ENCODE measurements around the gene EFR3B.
"Not testable (repeated sequence)": the region's sequence is repeated elsewhere in the genome, so short reads cannot be mapped to it uniquely, and the experiment has no call there.

The EFR3B gene

DNA sequence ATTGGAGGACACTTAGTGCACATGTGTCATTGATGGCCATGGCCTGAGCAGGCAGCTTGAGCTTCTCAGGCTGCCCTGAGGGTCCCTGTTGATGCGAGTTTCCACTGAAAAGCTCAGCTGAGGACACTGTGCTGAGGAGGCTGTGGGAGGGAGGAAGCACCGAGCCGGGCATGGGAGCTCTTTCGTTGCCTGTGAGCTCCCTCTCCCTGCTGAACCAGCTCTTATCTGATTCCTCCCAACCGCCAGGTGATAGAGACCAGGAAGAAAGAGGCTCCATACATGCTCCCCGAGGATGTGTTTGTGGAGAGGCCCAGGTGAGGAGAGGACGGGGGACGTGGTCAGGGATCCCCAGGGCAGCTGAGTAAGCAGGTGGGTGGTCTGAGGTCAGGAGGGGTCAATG lies 99.2 kb downstream of the EFR3B start:
- Mint-ChIP-seq H3K4me3 (no peak overlapping the region), H3K27me3 (peaks cover 30% of the 10 kb centered on the region), H3K9me3 (no peaks in the 10 kb centered on the region), H3K36me3 (ENCODE audit: low read depth) (no peaks in the 10 kb centered on the region), H3K4me1 (ENCODE audit: low read depth) (no peaks in the 10 kb centered on the region), H3K27ac (no peak overlapping the region)
- intact Hi-C loops (cut with micrococcal nuclease), result no loop called here

DNA sequence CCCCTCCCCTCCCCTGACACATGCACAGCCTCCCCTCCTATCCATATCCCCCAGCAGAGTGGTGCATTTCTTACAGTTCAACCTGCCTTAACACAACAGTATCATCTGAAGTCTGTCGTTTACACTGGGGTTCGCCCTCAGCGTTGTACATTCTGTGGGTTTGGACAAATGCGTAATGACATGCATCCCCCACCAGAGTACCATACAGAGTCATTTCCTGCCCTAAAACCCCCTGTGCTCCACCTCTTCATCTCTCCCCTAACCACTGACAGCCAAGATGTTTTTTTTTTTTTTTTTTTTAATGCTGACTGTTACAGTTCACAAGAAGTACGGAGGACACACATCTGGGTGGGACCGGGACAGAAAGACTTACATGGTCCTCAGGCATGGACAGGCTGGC lies 103.9 kb downstream of the EFR3B start:
- Mint-ChIP-seq H3K4me1 (ENCODE audit: low read depth) (no peaks in the 10 kb centered on the region), H3K9me3 (no peaks in the 10 kb centered on the region), H3K27ac (no peak overlapping the region), H3K36me3 (ENCODE audit: low read depth) (no peaks in the 10 kb centered on the region), H3K4me3 (no peak overlapping the region), H3K27me3 (peaks cover 18% of the 10 kb centered on the region)
- intact Hi-C loops (cut with micrococcal nuclease), result no loop called here

DNA sequence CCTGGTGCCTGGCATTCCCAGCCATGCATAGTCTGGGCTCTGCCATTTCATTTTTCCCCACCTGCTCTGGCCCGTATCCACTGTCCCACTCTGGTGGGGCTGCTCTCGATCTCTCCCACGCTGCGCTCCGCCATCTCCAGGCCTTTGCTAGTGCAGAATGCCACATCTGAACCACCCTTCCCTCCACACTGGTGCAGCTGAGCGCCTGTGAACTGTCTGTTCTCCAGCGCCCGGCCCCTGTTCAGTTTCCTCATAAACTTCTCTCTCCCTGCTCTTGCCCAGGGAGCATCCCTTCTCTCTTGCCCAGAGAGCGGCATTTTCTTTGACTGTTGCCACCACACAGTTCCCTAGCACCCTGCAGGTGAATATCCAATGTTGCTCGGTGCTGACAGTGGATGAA lies 105.0 kb downstream of the EFR3B start:
- intact Hi-C loops (cut with micrococcal nuclease), result no loop called here
- H3K4me3 Mint-ChIP-seq, result no peak overlapping the region
- H3K4me1 Mint-ChIP-seq (ENCODE audit: low read depth), result no peaks in the 10 kb centered on the region
- no peaks in the 10 kb centered on the region for H3K36me3 Mint-ChIP-seq (ENCODE audit: low read depth)
- no peaks in the 10 kb centered on the region for H3K9me3 Mint-ChIP-seq
- H3K27ac Mint-ChIP-seq, result no peak overlapping the region
- H3K27me3 Mint-ChIP-seq, result peaks cover 15% of the 10 kb centered on the region

DNA sequence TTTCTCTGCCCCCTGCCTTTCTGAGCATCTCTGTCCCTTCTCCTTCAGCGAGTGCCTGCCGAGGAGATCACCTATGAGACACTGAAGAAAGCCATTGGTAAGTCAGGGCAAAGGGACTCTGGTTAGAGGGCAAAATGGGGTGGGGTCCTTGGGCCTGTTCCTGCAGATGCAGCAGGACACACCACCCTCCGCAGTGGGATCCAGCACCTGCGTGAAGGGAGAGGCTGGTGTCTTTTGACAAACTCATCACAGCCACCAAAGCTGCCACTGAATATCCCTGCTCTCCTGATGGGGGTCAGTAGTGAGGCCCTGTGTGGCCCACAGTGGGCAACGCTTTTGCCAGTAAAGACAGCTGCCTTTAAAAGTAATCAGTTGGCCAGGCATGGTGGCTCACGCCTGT lies 107.8 kb downstream of the EFR3B start:
- H3K4me1 Mint-ChIP-seq (ENCODE audit: low read depth), result no peaks in the 10 kb centered on the region
- no peaks in the 10 kb centered on the region for H3K9me3 Mint-ChIP-seq
- intact Hi-C loops (cut with micrococcal nuclease), result no loop called here
- H3K36me3 Mint-ChIP-seq (ENCODE audit: low read depth), result no peaks in the 10 kb centered on the region
- H3K4me3 Mint-ChIP-seq, result no peak overlapping the region
- H3K27me3 Mint-ChIP-seq, result peaks cover 18% of the 10 kb centered on the region
- no peak overlapping the region for H3K27ac Mint-ChIP-seq

DNA sequence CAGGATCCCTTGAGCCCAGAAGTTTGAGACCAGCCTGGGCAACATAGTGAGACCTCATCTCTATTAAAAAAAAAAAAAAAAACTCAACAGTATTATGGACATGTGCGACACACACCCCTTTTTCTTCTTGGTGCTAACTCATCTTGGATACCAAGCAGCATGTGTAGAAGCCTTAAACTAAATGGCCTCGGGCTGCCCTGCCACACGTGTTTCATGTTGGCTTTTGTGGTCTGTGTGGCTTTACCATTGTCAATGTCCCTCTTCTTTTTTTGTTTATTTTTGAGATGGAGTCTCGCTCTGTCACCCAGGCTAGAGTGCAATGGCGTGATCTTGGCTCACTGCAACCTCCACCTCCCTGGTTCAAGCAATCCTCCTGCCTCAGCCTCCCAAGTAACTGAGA lies 109.1 kb downstream of the EFR3B start:
- H3K27ac Mint-ChIP-seq; H3K4me3 Mint-ChIP-seq; intact Hi-C loops (cut with micrococcal nuclease); H3K36me3 Mint-ChIP-seq (ENCODE audit: low read depth); H3K4me1 Mint-ChIP-seq (ENCODE audit: low read depth); H3K9me3 Mint-ChIP-seq: not testable (repeated sequence)
- peaks cover 14% of the 10 kb centered on the region for H3K27me3 Mint-ChIP-seq

DNA sequence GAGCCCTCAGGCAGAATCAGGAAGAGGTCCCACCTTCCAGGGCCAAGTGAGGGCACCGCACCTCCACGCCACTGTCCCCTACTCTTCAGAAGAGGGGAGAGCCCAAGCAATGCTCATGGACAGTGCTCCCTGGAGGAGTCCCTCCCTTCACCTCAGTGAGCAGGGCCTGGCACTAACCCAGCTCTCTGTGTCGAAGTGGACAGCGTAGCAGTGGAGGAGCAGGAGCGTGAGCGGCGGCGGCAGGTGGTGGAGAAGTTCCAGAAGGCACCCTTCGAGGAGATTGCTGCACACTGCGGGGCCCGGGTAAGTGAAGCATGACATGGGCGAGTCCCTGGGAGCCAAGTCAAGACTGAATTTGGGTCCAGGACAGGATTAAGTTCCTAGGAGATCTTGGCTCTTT lies 109.8 kb downstream of the EFR3B start:
- H3K9me3 Mint-ChIP-seq, result no peaks in the 10 kb centered on the region
- no peaks in the 10 kb centered on the region for H3K4me1 Mint-ChIP-seq (ENCODE audit: low read depth)
- H3K4me3 Mint-ChIP-seq, result no peak overlapping the region
- H3K36me3 Mint-ChIP-seq (ENCODE audit: low read depth), result no peaks in the 10 kb centered on the region
- no peak overlapping the region for H3K27ac Mint-ChIP-seq
- peaks cover 12% of the 10 kb centered on the region for H3K27me3 Mint-ChIP-seq
- intact Hi-C loops (cut with micrococcal nuclease), result no loop called here

DNA sequence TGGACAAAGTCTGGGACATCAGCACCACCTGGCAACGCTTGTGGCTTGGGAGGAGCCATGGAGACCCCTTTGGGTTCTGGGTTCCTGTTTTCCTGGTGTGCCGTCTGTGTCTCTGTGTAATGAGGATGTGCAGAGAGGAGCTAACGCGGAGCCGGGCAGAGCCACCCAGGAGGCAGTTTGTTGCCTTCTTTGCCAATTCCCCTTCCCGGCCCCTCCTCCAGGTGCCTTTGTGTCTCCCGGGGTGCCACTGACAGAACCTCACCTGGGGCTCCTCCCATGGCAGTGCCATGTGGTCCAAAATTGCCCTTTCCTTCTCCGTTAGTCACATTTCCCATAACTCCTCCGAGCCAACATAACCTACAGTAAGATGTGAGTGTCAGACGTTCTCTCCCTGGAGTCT lies 113.5 kb downstream of the EFR3B start:
- H3K27ac Mint-ChIP-seq, result no peak overlapping the region
- H3K4me3 Mint-ChIP-seq, result no peak overlapping the region
- peaks cover 14% of the 10 kb centered on the region for H3K4me1 Mint-ChIP-seq (ENCODE audit: low read depth)
- H3K9me3 Mint-ChIP-seq, result no peaks in the 10 kb centered on the region
- no peaks in the 10 kb centered on the region for H3K36me3 Mint-ChIP-seq (ENCODE audit: low read depth)
- intact Hi-C loops (cut with micrococcal nuclease), result no loop called here
- H3K27me3 Mint-ChIP-seq, result peaks cover 10% of the 10 kb centered on the region

DNA sequence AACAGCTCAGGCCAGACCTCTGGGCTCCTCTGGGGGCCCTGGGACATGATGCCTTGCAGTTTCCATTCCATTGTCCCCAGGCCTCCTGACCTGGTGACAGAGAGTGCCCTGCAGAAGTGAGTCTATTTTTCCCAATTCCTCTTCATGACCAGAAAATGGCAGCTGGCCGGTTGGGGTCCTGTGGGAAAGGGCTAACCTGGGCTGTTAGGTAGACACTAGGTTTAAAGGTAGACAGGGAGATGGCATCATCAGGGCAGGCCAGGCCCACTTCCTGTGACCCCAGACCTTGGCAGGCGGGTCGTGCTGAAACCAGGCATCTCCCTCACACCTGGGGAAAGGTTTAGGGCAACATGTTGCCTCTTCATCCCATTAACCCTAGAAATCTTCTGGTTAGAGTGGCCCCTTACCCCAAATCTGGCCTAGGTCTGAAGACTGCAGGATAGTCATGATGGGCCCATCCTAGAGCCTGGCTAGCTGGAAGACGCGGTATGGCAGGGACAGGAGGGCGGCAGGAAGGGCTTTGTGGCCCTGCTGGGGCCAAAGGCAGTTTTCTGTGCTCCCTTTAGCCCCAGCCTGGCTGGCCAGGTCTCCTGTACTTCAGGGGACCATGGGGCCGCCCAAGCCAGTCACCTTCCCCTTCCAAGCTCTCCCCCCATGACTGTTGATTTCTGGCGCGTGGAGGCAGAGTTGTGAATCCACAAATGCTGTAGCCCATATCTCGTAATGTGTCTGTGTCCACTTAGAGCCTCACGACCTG lies 116.4 kb downstream of the EFR3B start:
- intact Hi-C loops (cut with micrococcal nuclease), result no loop called here
- Mint-ChIP-seq H3K36me3 (ENCODE audit: low read depth) (peaks cover 6% of the 10 kb centered on the region), H3K9me3 (no peaks in the 10 kb centered on the region), H3K4me1 (ENCODE audit: low read depth) (peaks cover 14% of the 10 kb centered on the region), H3K27me3 (peaks cover 22% of the 10 kb centered on the region), H3K27ac (no peak overlapping the region), H3K4me3 (no peak overlapping the region)

DNA sequence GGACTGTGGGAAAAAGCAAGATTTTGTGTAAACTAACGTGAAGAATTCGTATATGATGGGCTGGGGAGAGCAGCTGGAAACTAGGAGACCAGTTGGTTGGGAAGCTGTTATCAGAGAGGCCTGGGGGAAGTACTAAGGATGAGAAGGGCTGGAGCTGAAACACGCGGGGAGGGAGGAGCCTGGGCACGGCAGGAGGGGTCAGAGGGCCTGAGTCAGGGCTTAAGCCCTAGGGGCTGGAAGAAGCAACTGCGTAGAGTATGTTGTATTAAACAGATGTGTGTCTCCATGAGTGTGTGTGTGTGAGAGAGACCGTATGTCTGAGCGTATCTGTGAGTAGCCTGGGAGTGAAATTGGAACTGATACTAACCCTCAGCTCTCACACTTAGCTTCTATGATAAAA lies 118.1 kb downstream of the EFR3B start:
- Mint-ChIP-seq H3K4me3 (no peak overlapping the region), H3K27ac (no peak overlapping the region), H3K36me3 (ENCODE audit: low read depth) (peaks cover 6% of the 10 kb centered on the region), H3K27me3 (peaks cover 36% of the 10 kb centered on the region), H3K9me3 (no peaks in the 10 kb centered on the region), H3K4me1 (ENCODE audit: low read depth) (peaks cover 14% of the 10 kb centered on the region)
- intact Hi-C loops (cut with micrococcal nuclease), result no loop called here

DNA sequence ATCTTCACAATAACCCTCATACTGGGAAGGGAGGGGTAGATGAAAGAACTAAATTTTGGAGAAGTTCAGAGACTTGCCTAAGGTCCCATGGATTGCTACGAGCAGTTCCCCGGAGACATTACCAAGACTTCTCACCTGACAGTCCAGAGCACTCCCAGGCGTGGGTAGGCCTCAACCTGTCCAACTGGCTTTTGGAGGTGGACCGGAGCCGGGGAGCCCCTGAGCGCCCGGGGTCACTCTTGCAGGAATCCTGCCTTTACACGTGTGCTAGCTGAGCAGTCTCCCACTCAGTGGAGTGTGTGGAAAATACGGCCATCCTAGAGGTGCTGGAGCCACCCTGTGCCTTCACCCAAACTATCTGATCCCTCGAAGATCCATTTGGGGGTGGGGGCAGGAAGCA lies 118.5 kb downstream of the EFR3B start:
- intact Hi-C loops (cut with micrococcal nuclease), result no loop called here
- Mint-ChIP-seq H3K36me3 (ENCODE audit: low read depth) (peaks cover 6% of the 10 kb centered on the region), H3K9me3 (no peaks in the 10 kb centered on the region), H3K27ac (no peak overlapping the region), H3K4me1 (ENCODE audit: low read depth) (peaks cover 16% of the 10 kb centered on the region), H3K4me3 (no peak overlapping the region), H3K27me3 (peaks cover 40% of the 10 kb centered on the region)

DNA sequence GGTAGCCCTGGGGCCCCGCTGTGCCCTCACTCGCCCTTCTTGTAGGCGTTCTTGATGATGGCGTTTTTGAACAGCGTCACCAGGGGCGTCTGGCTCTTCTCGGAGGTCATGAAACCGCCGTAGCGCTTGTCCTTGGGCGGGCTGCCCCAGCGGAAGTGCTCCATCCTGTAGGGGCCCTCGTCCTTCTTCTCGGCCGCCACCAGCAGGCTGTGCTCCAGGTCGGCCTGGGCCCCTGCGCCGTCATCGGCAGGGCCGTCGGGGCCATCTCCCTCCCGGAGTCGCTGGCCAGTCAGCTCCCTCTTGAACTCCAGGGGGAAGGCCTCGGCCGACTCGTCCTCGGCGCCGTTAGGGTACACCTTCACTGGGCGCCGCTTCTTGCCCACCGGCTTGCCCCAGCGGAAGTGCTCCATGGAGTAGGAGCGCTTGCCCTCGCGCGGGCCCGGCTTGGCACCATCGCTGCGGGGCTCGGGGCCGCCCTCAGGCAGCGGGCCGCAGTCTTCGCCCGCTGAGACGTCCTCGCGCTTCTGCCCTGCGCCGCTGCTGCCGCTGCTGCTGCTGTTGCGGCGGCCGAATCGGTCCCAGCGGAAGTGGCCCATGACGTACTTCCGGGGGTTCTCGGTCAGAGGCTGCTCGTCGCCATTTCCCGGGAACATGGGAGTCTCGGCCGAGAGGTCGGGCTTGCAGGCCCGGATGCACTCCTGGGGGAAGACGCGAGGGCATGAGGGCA lies 119.3 kb downstream of the EFR3B start:
- H3K4me3 Mint-ChIP-seq, result peak overlapping the region; percentile 65
- H3K4me1 Mint-ChIP-seq (ENCODE audit: low read depth), result peaks cover 21% of the 10 kb centered on the region
- intact Hi-C loops (cut with micrococcal nuclease), result no loop called here
- H3K36me3 Mint-ChIP-seq (ENCODE audit: low read depth), result peaks cover 6% of the 10 kb centered on the region
- H3K27ac Mint-ChIP-seq, result peak overlapping the region; percentile 63
- no peaks in the 10 kb centered on the region for H3K9me3 Mint-ChIP-seq
- H3K27me3 Mint-ChIP-seq, result peaks cover 46% of the 10 kb centered on the region

DNA sequence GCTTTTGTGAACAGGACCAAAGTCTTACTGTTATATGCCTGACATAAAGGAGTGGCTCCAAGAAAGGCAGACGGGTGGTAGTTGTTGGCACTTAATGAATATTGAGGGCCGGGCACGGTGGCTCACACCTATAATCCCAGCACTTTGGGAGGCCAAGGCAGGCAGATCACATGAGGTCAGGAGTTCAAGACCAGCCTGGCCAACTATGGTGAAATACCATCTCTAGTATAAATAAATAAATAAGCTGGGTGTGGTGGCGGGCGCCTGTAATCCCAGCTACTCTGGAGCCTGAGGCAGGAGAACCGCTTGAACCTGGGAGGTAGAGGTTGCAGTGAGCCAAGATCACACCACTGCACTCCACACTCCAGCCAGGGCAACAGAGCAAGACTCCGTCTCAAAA lies 120.2 kb downstream of the EFR3B start:
- H3K4me3 Mint-ChIP-seq; H3K36me3 Mint-ChIP-seq (ENCODE audit: low read depth); intact Hi-C loops (cut with micrococcal nuclease); H3K9me3 Mint-ChIP-seq: not testable (repeated sequence)
- peaks cover 21% of the 10 kb centered on the region for H3K4me1 Mint-ChIP-seq (ENCODE audit: low read depth)
- H3K27ac Mint-ChIP-seq, result peak overlapping the region; percentile 63
- peaks cover 55% of the 10 kb centered on the region for H3K27me3 Mint-ChIP-seq

DNA sequence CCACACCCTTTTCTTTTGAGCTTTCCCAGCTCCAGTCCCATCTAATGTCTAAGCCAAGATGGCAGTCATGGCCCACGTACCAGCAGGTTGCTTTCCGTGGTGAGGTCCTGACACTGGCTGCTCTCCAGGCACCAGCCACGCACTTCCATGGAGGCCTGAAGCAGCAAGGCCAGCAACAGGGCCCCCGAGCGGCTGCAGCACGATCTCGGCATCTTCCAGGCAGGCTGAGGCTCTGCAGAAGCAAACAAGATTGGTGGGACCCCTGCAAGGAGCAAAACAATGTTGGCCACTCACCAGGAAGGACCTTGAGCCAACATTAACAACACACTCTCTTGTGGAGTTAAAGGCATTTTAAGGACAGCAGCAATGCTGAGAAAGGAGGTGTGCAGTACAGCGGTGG lies 122.7 kb downstream of the EFR3B start:
- Mint-ChIP-seq H3K4me1 (ENCODE audit: low read depth) (peaks cover 21% of the 10 kb centered on the region), H3K4me3 (no peak overlapping the region), H3K27ac (no peak overlapping the region), H3K27me3 (peaks cover 78% of the 10 kb centered on the region), H3K9me3 (no peaks in the 10 kb centered on the region), H3K36me3 (ENCODE audit: low read depth) (peaks cover 6% of the 10 kb centered on the region)
- intact Hi-C loops (cut with micrococcal nuclease), result no loop called here

DNA sequence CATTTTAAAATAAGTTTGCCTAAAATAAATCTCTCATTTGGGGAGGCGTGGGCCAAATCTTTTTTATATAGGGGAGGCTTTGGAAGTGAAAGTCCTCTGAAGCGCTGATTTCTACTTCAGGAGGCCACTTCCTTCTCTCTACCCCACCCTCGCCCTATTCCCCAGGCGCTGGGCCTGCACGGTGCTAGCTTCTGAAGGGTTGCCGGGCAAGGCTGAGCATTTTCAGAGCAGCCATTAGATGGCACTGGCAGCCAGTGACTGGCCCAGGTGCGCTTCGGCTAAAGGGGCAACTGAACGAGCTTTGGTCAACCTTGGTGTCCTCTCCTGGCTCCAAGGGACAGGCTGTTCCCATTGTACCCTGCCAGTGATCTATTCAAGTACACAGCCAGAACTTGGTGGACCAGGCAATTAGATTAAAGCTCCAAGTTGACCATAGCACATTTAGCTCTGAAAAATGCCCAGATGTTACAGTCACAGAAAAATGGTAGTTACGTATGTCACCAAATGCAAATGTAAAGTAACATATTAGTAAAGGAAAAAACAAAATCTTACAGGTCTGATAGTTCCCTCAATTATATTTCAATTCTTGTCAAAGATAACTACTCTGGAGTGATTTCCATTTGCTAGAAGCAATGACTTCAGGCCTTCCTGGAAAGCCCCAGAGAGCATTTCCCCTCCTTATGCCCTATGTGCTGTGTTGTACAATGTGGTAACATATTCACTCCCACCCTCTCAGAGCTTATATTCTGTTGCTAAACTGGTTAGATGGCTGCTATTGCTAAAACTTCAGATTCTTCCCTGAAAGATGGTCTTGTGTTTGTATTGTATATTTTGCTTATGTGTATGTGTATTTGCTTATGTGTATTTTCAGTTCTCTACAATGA lies 124.4 kb downstream of the EFR3B start:
- H3K9me3 Mint-ChIP-seq, result no peaks in the 10 kb centered on the region
- peaks cover 6% of the 10 kb centered on the region for H3K36me3 Mint-ChIP-seq (ENCODE audit: low read depth)
- no peak overlapping the region for H3K4me3 Mint-ChIP-seq
- intact Hi-C loops (cut with micrococcal nuclease), result loop anchor here (2.0 kb wide), 1 partner anchor 31 kb away; no protein-coding TSS in a partner anchor
- peaks cover 15% of the 10 kb centered on the region for H3K4me1 Mint-ChIP-seq (ENCODE audit: low read depth)
- H3K27me3 Mint-ChIP-seq, result peaks cover 87% of the 10 kb centered on the region
- no peak overlapping the region for H3K27ac Mint-ChIP-seq
